CD4-positive, alpha-beta T cell (primary cell): ENCODE data around the gene ISLR2. TPM values are rescaled to one million over a fixed set of nuclear protein-coding genes. Genes with fewer than 3 reads are reported as not detected.

Source experiments
- ATAC-seq: fragments of 200-7000 bp; cut with Tn5 transposase; one replicate; pipeline ENCODE4 v1.10.0; 2022; ENCODE audit warnings: mild to moderate bottlenecking; ENCODE audit not compliant: poor library complexity
- CTCF ChIA-PET: fragments of 350-600 bp; sonication (Branson Sonifier 250); formaldehyde crosslinking; loops from one replicate; lab custom pipeline; 2021; ENCODE audit warnings: antibody characterized with exemption, inconsistent platforms; lab: Charles Lee
- POLR2A ChIA-PET: fragments of 350-600 bp; sonication (Branson Sonifier 250); formaldehyde crosslinking; loops from one replicate; lab custom pipeline; 2021; ENCODE audit warnings: antibody characterized with exemption, inconsistent platforms; lab: Charles Lee
- DNase-seq, 14 experiments: peaks; one replicate each; pipeline ENCODE4 v3.0.0-alpha.2; 2013 to 2020; ENCODE audit warnings: mixed read lengths in 2 of 14
- H3K27ac ChIP-seq, 2 donors: one replicate each; pipeline versions ENCODE4 v1.5.1 to v1.7.0; 2013; ENCODE audit warnings: low read length in 2 of 2, low read depth in 1 of 2, mild to moderate bottlenecking in 1 of 2
- H3K27me3 ChIP-seq, 2 experiments: 1 replicate in 1 of 2; 2 replicates in 1 of 2; pipeline versions ENCODE4 v1.6.1 to v1.7.0; 2013; ENCODE audit warnings: low read length in 2 of 2, control low read depth in 1 of 2, mild to moderate bottlenecking in 1 of 2, moderate library complexity in 1 of 2; ENCODE audit not compliant: insufficient read depth in 2 of 2, control insufficient read depth in 1 of 2
- H3K36me3 ChIP-seq: one replicate; pipeline ENCODE4 v1.6.1; 2013; ENCODE audit warnings: low read length, control low read depth; ENCODE audit not compliant: insufficient read depth
- H3K4me1 ChIP-seq: one replicate; pipeline ENCODE4 v1.6.1; 2013; ENCODE audit warnings: low read length, control low read depth; ENCODE audit not compliant: insufficient read depth
- H3K4me3 ChIP-seq: one replicate; pipeline ENCODE4 v1.5.1; 2013; ENCODE audit warnings: mild to moderate bottlenecking, low read length, moderate library complexity
- H3K9me3 ChIP-seq, 2 experiments: 1 replicate in 1 of 2; 2 replicates in 1 of 2; pipeline versions ENCODE4 v1.6.1 to v1.7.0; 2013; ENCODE audit warnings: low read length in 2 of 2, mild to moderate bottlenecking in 2 of 2, control low read depth in 1 of 2, moderate library complexity in 1 of 2; ENCODE audit not compliant: control insufficient read depth in 1 of 2, insufficient read depth in 1 of 2
- H3K27ac Mint-ChIP-seq: one replicate; pipeline ENCODE4 v1.8.0; 2020; ENCODE audit warnings: mixed read lengths
- H3K27me3 Mint-ChIP-seq: one replicate; pipeline ENCODE4 v1.8.0; 2021; ENCODE audit warnings: mixed read lengths
- H3K36me3 Mint-ChIP-seq: one replicate; pipeline ENCODE4 v1.8.0; 2021; ENCODE audit warnings: low read depth, mixed read lengths
- H3K4me1 Mint-ChIP-seq: one replicate; pipeline ENCODE4 v1.8.0; 2021; ENCODE audit warnings: low read depth, mixed read lengths
- H3K4me3 Mint-ChIP-seq: one replicate; pipeline ENCODE4 v1.8.0; 2020; ENCODE audit warnings: mild to moderate bottlenecking, mixed read lengths
- H3K9me3 Mint-ChIP-seq: one replicate; pipeline ENCODE4 v1.8.0; 2020; ENCODE audit warnings: mixed read lengths
- CTCF ChIP-seq: fragments of 200-600 bp; IDR thresholded peaks from one replicate; pipeline ENCODE4 v1.8.0; 2022; ENCODE audit warnings: antibody characterized with exemption, mild to moderate bottlenecking
- intact Hi-C, 2 experiments: fragments of 100-400 bp; cut with DNase I in 1 of 2; cut with micrococcal nuclease in 1 of 2; formaldehyde crosslinking; loops; one replicate each; pipeline versions ENCODE4 v1.15.1 to v1.9.0; 2023 to 2025; cut with DNase I, micrococcal nuclease
- total RNA-seq, 174 experiments: library from RNA in 2 of 174; stranded (reverse) in 2 of 174; gene quantifications; one replicate each; pipeline ENCODE4 v1.2.3 and lab custom pipeline; 2021 to 2026

Gene ISLR2
- total RNA-seq, 2 experiments from 2014 or later, result not detected

- Mint-ChIP-seq H3K9me3 (no peaks in the 10 kb centered on the region), H3K4me3 (no peak overlapping the region), H3K27ac (no peak overlapping the region), H3K4me1 (no peaks in the 10 kb centered on the region), H3K36me3 (no peaks in the 10 kb centered on the region), H3K27me3 (no peaks in the 10 kb centered on the region)
- Histone ChIP-seq H3K4me3 (no peak overlapping the region), H3K9me3 (no peaks in the 10 kb centered on the region), H3K27ac (no peak overlapping the region), H3K36me3 (no peaks in the 10 kb centered on the region), H3K4me1 (no peaks in the 10 kb centered on the region), H3K27me3 (no peaks in the 10 kb centered on the region)
- no peak for TF ChIP-seq CTCF
- POLR2A ChIA-PET, result no interaction called here
- CTCF ChIA-PET, result interaction anchor here (0.6 kb wide), 1 partner anchor 336 kb away, joined by 3 read pairs; no protein-coding TSS in a partner anchor
- DNase-seq (no peak), ATAC-seq (no peak)
- intact Hi-C loops, result no loop called here
These were observed 42.5 kb downstream of the ISLR2 start for GRCh38 chr15:74172701-74173379.

- no peaks in the 10 kb centered on the region for H3K27me3 Mint-ChIP-seq
- TF ChIP-seq CTCF, result no peak
- intact Hi-C loops, result no loop called here
- ChIA-PET CTCF (no interaction called here), POLR2A (no interaction called here)
- no peaks in the 10 kb centered on the region for H3K9me3 Mint-ChIP-seq
- no peaks in the 10 kb centered on the region for H3K9me3 ChIP-seq
- no peaks in the 10 kb centered on the region for H3K4me1 Mint-ChIP-seq
- no peaks in the 10 kb centered on the region for H3K36me3 ChIP-seq
- ATAC-seq, result no peak
- H3K4me1 ChIP-seq, result no peaks in the 10 kb centered on the region
- H3K4me3 ChIP-seq, result no peak within 1 kb of the TSS
- no peaks in the 10 kb centered on the region for H3K27me3 ChIP-seq
- H3K27ac Mint-ChIP-seq, result no peak within 1 kb of the TSS
- no peaks in the 10 kb centered on the region for H3K36me3 Mint-ChIP-seq
- no peak within 1 kb of the TSS for H3K4me3 Mint-ChIP-seq
- no peak for DNase-seq
- H3K27ac ChIP-seq, result no peak within 1 kb of the TSS
These were observed 43.2 kb downstream of the ISLR2 start, which contains the start of gene ISLR for GRCh38 chr15:74173380-74174218. ISLR (plus strand) TSS chr15:74173710; CDS start chr15:74174859, 1,149 bp downstream.

GRCh38 chr15:74174219-74174957 is 44.0 kb downstream of the ISLR2 start:
- H3K36me3 ChIP-seq, result no peaks in the 10 kb centered on the region
- H3K27ac Mint-ChIP-seq, result no peak overlapping the region

More at GRCh38 chr15:74174219-74174957, 44.0 kb downstream of the ISLR2 start:
- ChIA-PET POLR2A (no interaction called here), CTCF (no interaction called here)
- Mint-ChIP-seq H3K27me3 (no peaks in the 10 kb centered on the region), H3K4me3 (no peak overlapping the region), H3K9me3 (no peaks in the 10 kb centered on the region), H3K36me3 (no peaks in the 10 kb centered on the region), H3K4me1 (no peaks in the 10 kb centered on the region)
- intact Hi-C loops, result no loop called here
- DNase-seq (no peak), ATAC-seq (no peak)
- no peaks in the 10 kb centered on the region for H3K9me3 ChIP-seq
- no peak overlapping the region for H3K27ac ChIP-seq
- TF ChIP-seq CTCF, result no peak
- no peak overlapping the region for H3K4me3 ChIP-seq
- no peaks in the 10 kb centered on the region for H3K27me3 ChIP-seq
- H3K4me1 ChIP-seq, result no peaks in the 10 kb centered on the region
